DND-41 (cell line): ENCODE data around the gene CLIC2.
"Not testable (repeated sequence)": the region's sequence is repeated elsewhere in the genome, so short reads cannot be mapped to it uniquely, and the experiment has no call there.

Experiments
- CTCF ChIP-seq: IDR thresholded peaks from 2 replicates; pipeline ENCODE4 v1.5.1; 2012; ENCODE audit warnings: borderline replicate concordance, low read length, moderate library complexity, mild to moderate bottlenecking; ENCODE audit not compliant: poor library complexity, severe bottlenecking; ENCODE audit errors: extremely low read depth
- EZH2 ChIP-seq: IDR thresholded peaks from 3 replicates; pipeline ENCODE4 v1.6.1; 2012; ENCODE audit warnings: borderline replicate concordance, low read depth, mild to moderate bottlenecking, moderate library complexity, low read length, inconsistent platforms; ENCODE audit not compliant: severe bottlenecking

- TF ChIP-seq EZH2, CTCF: not testable (repeated sequence)
Observed at GRCh38 chrX:155379802-155380201, 45.4 kb upstream of the CLIC2 start.
